HG02884 (cell line): ENCODE measurements around the gene SIGLEC5.

Experiments used
- ATAC-seq: cut with Tn5 transposase; IDR thresholded peaks from one replicate; pipeline ENCODE4 v1.9.1; 2021; ENCODE audit warnings: mild to moderate bottlenecking, moderate library complexity; ENCODE audit not compliant: unreplicated experiment

Gene SIGLEC5

GRCh38 chr19:51628153-51628939, 1.9 kb downstream of the SIGLEC5 start:
- ATAC-seq: no peak

- ATAC-seq: no peak
Measured at GRCh38 chr19:51627491-51628138, 2.6 kb downstream of the SIGLEC5 start.

GRCh38 chr19:51626675-51627074, 3.5 kb downstream of the SIGLEC5 start:
- no peak for ATAC-seq

GRCh38 chr19:51621178-51621577, 9.0 kb downstream of the SIGLEC5 start:
- ATAC-seq: no peak

GRCh38 chr19:51615991-51616390, 14.2 kb downstream of the SIGLEC5 start:
- no peak for ATAC-seq

GRCh38 chr19:51614789-51615188, 15.4 kb downstream of the SIGLEC5 start:
- no peak for ATAC-seq

- ATAC-seq: no peak
Measured at GRCh38 chr19:51610576-51610975, 19.6 kb downstream of the SIGLEC5 start.

- ATAC-seq: no peak
Measured at GRCh38 chr19:51607920-51608562, 22.2 kb downstream of the SIGLEC5 start.

- peak; percentile 94 for ATAC-seq
Measured at GRCh38 chr19:51607077-51607476, 23.1 kb downstream of the SIGLEC5 start.

- ATAC-seq: no peak
Measured at GRCh38 chr19:51602189-51602854, 27.9 kb downstream of the SIGLEC5 start.

GRCh38 chr19:51600940-51601580, 29.1 kb downstream of the SIGLEC5 start:
- ATAC-seq: no peak

GRCh38 chr19:51599084-51599483, 31.1 kb downstream of the SIGLEC5 start:
- ATAC-seq: no peak

GRCh38 chr19:51598159-51598915, 31.9 kb downstream of the SIGLEC5 start:
- ATAC-seq: no peak

GRCh38 chr19:51595190-51596175, 34.7 kb downstream of the SIGLEC5 start:
- no peak for ATAC-seq

GRCh38 chr19:51594774-51595109, 35.5 kb downstream of the SIGLEC5 start:
- ATAC-seq: no peak

- ATAC-seq: peak; percentile 99
Measured at GRCh38 chr19:51593969-51594773, 36.0 kb downstream of the SIGLEC5 start.

GRCh38 chr19:51593138-51593890, 36.9 kb downstream of the SIGLEC5 start:
- no peak for ATAC-seq

- no peak for ATAC-seq
Measured at GRCh38 chr19:51592521-51592920, 37.7 kb downstream of the SIGLEC5 start.
